ENCODE results near the gene ID1.
"Not testable (repeated sequence)": the region's sequence is repeated elsewhere in the genome, so short reads cannot be mapped to it uniquely, and the experiment has no call there.

The ID1 gene

DNA sequence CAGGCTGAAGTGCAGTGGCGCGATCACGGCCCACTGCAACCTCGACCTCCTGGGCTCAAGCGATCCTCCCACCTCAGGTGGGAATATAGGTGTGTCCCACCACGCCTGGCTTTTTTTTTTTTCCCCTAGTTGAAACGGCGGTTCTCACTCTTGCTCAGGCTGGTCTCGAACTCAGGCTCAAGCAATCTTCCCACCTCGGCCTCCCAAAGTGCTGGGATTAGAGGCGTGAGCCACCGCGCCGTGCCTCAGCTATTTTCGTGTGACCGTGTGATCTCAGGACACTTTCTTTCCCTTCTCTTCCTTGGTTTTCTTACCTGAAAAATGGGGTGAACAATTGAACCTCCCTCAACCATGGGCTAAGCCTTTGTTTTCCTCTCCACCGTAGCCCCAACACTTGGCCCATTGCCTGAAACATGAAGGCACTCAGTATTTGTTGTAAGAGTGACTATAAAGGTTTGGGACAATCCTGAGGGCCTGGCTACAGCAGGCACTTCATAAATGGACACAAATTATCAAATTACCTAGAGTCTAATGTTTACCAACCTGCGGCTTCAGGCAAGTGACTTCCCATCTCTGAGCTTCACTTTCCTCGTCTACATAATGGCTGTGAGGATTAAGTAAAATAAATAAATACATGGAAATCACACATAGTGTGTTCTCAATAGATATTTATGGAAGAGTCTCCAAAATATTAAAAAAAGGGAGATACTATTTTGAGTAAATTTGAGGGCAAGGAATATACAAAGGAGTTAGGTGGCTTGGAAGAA is 31.4 kb upstream of the ID1 start:
- DNase-seq (ENCODE audit: low read depth): no peak

- DNase-seq (ENCODE audit: low read depth): not testable (repeated sequence)
Observed at GRCh38 chr20:31574986-31575385, 30.1 kb upstream of the ID1 start.

- no peak for DNase-seq (ENCODE audit: low read depth)
Observed at GRCh38 chr20:31576751-31577150, 28.3 kb upstream of the ID1 start.

GRCh38 chr20:31577194-31577593 is 27.9 kb upstream of the ID1 start:
- no peak for DNase-seq (ENCODE audit: low read depth)

- DNase-seq (ENCODE audit: low read depth): no peak
Observed at GRCh38 chr20:31578448-31579138, 26.5 kb upstream of the ID1 start.

DNA sequence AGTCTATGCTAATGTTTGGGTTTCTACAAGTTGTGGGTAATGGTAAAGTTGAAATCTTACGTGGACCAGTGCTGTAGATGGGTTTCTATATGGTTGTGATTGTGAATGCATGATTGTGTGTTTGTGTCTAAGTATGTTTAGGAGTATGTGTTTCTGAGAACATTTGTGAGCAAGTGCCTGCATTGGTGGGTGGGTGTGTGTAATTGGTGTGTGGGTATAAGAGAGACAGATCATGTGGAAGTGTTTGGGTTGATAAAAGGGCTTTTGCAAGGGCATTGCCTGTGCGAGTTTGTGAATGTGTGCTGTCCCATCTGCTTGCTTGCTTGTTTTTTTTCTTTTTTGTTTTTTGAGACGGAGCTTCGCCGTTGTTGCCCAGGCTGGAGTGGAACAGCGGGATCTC is 25.8 kb upstream of the ID1 start:
- DNase-seq (ENCODE audit: low read depth): no peak

- not testable (repeated sequence) for DNase-seq (ENCODE audit: low read depth)
Observed at GRCh38 chr20:31579941-31580651, 25.0 kb upstream of the ID1 start.

DNA sequence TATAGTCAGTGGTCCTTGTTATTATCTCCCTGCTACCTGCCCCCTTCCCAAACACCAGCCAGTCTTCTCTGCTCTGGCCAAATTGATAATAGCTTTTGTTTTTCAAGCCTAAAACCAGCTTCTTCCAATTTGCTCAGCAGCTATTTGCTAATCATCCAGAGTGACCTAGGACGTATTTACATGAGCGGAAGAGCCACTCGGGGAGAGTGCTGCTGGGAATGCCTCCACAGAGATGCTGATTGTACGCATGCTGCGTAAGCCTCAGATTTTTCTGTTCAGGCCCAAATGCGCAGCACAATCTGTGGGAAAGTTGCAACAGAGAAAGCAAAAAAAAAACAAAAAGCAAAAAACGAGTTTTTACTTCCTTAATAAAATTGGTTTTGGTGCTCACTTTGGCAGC is 24.4 kb upstream of the ID1 start:
- no peak for DNase-seq (ENCODE audit: low read depth)

- DNase-seq (ENCODE audit: low read depth): no peak
Observed at GRCh38 chr20:31581391-31581790, 23.7 kb upstream of the ID1 start.

GRCh38 chr20:31587545-31588389 is 17.3 kb upstream of the ID1 start:
- no peak for DNase-seq (ENCODE audit: low read depth)

DNA sequence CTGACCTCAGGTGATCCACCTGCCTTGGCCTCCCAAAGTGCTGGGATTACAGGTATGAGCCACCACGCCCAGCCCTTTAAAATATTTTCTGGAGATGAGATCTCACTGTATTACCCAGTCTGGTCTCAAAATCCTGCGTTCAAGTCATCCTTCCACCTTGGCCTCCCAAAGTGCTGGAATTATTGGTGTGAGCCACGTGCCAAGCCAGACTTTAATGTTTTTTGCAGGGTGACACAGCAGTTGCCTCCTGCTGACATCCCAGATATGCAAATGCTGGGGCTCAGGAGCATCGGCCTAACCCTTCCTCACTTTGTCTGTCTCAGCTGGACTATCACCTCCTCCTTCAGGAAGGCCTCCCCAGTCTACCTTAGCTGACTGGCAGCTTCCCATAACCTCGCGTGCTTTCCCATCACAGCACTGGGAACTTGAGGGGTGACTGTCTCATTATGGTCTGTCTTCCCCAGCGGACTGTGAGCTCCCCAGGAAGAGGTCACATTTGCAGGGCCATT is 14.3 kb upstream of the ID1 start:
- no peak for DNase-seq (ENCODE audit: low read depth)

DNA sequence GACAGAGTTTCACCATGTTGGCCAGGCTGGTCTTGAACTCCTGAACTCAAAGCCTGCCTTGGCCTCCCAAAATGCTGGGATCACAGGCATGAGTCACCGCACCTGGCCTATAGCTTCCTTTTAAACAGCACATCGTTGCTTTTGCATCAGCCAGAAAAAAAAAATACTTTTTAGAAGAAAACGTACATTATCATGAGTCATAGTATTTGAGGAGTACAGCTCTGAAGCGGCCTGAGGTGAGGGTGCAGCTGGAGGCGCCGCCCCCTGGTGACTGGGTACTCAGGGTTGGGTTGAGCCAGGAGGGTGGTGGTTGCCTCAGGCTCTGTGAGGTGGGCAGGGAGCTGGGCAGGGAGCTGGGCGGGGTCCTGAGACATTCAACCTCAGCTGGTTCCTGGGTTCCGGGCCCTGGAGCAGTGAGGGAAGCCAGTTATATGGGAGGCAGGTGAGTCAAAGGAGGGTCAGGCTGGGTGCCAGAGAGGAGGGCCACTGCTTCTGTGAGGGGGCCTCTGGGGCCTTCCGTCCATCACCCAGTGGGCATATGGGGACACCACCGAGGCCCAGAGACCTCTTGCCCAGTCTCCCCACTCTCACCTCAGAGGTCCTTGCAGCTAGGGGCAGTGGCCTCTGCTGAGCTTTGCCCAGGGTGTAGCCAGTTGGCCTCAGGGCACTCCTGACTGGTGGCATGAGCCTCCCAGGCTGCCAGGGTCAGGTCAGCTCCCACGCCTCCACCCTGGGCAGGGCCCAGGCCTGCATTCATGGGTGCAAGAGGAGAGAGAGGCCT is 11.7 kb upstream of the ID1 start:
- no peak for DNase-seq (ENCODE audit: low read depth)

- DNase-seq (ENCODE audit: low read depth): no peak
Observed at GRCh38 chr20:31594002-31594557, 11.0 kb upstream of the ID1 start.

DNA sequence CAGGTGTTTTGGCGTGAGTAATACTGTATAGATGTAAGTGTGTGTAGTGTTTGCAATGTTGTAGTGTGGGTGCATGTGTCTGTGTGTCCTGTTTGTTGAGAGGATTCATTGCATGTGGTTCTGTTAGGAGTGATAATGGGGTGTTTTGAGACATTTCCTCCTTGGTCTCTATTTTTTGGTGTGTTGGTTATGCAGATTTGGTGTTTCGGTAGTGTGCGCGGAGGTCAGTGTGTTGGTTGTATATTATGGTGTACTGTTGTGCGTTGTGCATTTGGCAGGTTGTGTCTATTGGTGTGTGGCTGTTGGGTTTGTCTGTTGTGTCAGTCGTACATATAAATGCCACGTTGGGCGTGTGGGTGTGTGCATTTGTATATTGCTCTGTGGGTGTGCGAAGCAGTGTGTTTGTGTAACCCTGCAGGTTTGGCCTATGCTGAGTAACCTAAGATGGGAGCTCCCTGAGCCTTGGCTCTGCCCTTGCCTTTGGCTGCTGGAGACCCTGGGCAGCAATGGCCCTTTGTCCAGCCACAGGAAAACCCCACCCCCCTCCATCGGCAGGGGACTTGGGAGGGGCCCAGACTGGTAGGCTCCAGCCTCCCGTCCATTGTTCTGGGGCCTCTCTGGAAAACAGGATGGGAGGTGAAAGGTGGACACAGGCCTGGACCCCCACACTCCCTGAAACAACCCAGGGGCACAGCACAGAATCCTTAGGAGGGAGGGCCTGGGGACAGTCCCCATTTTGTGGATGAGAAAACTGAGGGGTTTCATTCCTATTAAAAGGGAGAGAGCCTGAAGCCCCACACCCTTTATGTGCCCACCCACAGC is 10.3 kb upstream of the ID1 start:
- no peak for DNase-seq (ENCODE audit: low read depth)

- no peak for DNase-seq (ENCODE audit: low read depth)
Observed at GRCh38 chr20:31595380-31595653, 9.8 kb upstream of the ID1 start.

GRCh38 chr20:31595654-31596411 is 9.3 kb upstream of the ID1 start:
- DNase-seq (ENCODE audit: low read depth): peak; percentile 97

- not testable (repeated sequence) for DNase-seq (ENCODE audit: low read depth)
Observed at GRCh38 chr20:31596412-31596715, 8.7 kb upstream of the ID1 start.

- DNase-seq (ENCODE audit: low read depth): no peak
Observed at GRCh38 chr20:31596831-31597480, 8.1 kb upstream of the ID1 start.

DNA sequence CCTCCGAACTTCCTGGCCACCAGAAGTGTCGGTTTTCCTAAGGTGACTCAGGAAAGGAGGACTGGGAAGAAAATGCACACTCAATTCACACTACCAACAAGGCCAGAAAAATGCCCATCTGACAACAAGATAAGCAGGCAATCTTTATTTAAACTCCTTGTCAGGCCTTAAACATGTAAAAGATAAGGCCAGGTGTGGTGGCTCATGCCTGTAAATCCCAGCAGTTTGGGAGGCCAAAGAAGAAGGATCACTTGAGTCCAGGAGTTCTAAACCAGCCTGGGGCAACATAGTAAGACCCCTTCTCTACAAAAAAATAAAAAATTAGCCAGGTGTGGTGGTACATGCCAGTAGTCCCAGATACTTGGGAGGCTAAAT is 7.6 kb upstream of the ID1 start:
- no peak for DNase-seq (ENCODE audit: low read depth)
